ENCODE data around the gene ZAR1L. TPM values are rescaled to one million over a fixed set of nuclear protein-coding genes. Genes with fewer than 3 reads are reported as not detected.

ZAR1L gene
- total and polyA plus RNA-seq, 7 experiments from 2014 or later, result not detected

DNA sequence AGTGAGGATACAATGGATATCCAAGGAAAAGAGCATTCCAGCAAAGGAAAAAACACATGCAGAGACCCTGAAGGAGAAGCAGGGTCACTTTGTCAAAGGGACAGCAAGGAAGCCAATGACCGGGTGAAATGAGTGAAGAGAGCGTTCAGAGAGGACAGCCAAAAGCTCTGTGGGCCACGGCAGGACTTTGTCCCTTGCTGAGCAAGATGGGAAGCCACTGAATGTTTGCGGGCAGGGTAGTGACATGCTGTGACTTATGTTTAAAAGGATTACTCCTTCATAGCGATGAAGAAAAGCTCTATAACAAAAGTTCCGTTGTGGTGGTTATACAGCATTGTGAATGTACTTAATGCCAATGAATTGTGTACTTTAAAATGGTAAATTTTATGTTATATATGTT is 16.5 kb downstream of the ZAR1L start:
- POLR2A ChIA-PET, result no interaction called here
- H3K9me3 ChIP-seq (ENCODE audit: control insufficient read depth in 2 of 3, low read length in 3 of 3), result no peaks in the 10 kb centered on the region
- no peak overlapping the region for H3K27ac Mint-ChIP-seq
- DNase-seq, result no peak
- CTCF ChIA-PET, result no interaction called here
- H3K36me3 ChIP-seq (ENCODE audit: control insufficient read depth in 2 of 3, insufficient read depth in 3 of 3, low read length in 3 of 3), result no peaks in the 10 kb centered on the region
- peaks cover 9 to 28% (median 11%) of the 10 kb centered on the region in 5 donors for H3K27me3 Mint-ChIP-seq
- no peak overlapping the region for H3K4me3 Mint-ChIP-seq
- H3K36me3 Mint-ChIP-seq, result peaks cover 0 to 3% (median 0%) of the 10 kb centered on the region in 5 donors
- intact Hi-C loops (cut with micrococcal nuclease), result no loop called here
- H3K27ac ChIP-seq (ENCODE audit: low read depth, low read length), result no peak overlapping the region
- no peak for ATAC-seq
- no peaks in the 10 kb centered on the region for H3K27me3 ChIP-seq (ENCODE audit: control insufficient read depth in 2 of 2, insufficient read depth in 2 of 2, low read length in 2 of 2)
- no peaks in the 10 kb centered on the region for H3K4me1 ChIP-seq (ENCODE audit: control insufficient read depth in 2 of 2, insufficient read depth in 2 of 2, low read length in 2 of 2)
- no peaks in the 10 kb centered on the region for H3K9me3 Mint-ChIP-seq
- peaks cover 0 to 10% (median 0%) of the 10 kb centered on the region in 7 donors for H3K4me1 Mint-ChIP-seq
- H3K4me3 ChIP-seq (ENCODE audit: low read length), result no peak overlapping the region

DNA sequence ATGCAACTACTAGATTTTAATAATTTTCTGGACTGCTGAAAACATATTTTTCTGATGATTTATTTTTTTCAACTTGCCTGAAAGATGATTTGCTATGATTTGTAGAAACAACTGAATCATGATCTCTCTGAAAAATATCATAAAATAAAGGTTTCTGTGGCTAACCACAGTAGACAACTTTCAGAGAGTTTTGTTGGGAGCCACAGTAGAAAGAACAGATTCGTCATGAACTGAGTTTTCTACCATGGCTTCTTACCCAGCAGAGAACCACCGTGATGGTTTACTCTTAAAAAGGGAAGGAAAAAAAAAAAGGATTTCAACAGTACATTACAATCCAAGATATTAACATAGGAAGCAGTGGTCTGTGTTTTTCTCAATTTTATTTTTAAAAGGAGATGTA is 18.0 kb downstream of the ZAR1L start:
- POLR2A ChIA-PET, result interaction anchor here (0.6 kb wide), 1 partner anchor 276 kb away, joined by 3 read pairs; no protein-coding TSS in a partner anchor
- H3K36me3 ChIP-seq (ENCODE audit: control insufficient read depth in 2 of 3, insufficient read depth in 3 of 3, low read length in 3 of 3), result no peaks in the 10 kb centered on the region
- H3K9me3 Mint-ChIP-seq, result no peaks in the 10 kb centered on the region
- peaks cover 9 to 28% (median 11%) of the 10 kb centered on the region in 5 donors for H3K27me3 Mint-ChIP-seq
- no peak overlapping the region for H3K27ac Mint-ChIP-seq
- DNase-seq, result no peak
- H3K9me3 ChIP-seq (ENCODE audit: control insufficient read depth in 2 of 3, low read length in 3 of 3), result no peaks in the 10 kb centered on the region
- H3K4me1 ChIP-seq (ENCODE audit: control insufficient read depth in 2 of 2, insufficient read depth in 2 of 2, low read length in 2 of 2), result no peaks in the 10 kb centered on the region
- H3K27me3 ChIP-seq (ENCODE audit: control insufficient read depth in 2 of 2, insufficient read depth in 2 of 2, low read length in 2 of 2), result no peaks in the 10 kb centered on the region
- CTCF ChIA-PET, result no interaction called here
- peaks cover 0 to 3% (median 0%) of the 10 kb centered on the region in 5 donors for H3K36me3 Mint-ChIP-seq
- no peak overlapping the region for H3K4me3 Mint-ChIP-seq
- H3K27ac ChIP-seq (ENCODE audit: low read depth, low read length), result no peak overlapping the region
- H3K4me3 ChIP-seq (ENCODE audit: low read length), result no peak overlapping the region
- no peak for ATAC-seq
- H3K4me1 Mint-ChIP-seq, result peaks cover 0 to 10% (median 0%) of the 10 kb centered on the region in 7 donors
- intact Hi-C loops (cut with micrococcal nuclease), result no loop called here

DNA sequence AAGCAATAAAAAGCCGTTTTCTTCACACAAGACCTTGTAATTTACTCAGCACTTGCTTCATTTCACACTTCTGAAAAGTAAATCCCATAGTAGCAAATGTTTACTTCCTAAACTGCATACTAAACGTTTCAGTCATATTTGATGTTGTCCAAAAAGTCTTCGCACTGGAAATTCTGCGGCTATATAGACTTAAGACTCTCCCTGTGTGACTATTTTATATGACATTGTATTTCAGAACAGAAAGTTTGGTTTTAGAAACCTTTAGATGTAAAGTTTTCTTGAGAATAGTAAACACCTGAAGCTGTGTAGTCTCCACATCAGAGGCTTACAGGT is 29.6 kb downstream of the ZAR1L start:
- Histone ChIP-seq H3K27me3 (ENCODE audit: control insufficient read depth in 2 of 2, insufficient read depth in 2 of 2, low read length in 2 of 2) (no peaks in the 10 kb centered on the region), H3K9me3 (ENCODE audit: control insufficient read depth in 2 of 3, low read length in 3 of 3) (no peaks in the 10 kb centered on the region), H3K27ac (ENCODE audit: low read depth, low read length) (no peak overlapping the region), H3K36me3 (ENCODE audit: control insufficient read depth in 2 of 3, insufficient read depth in 3 of 3, low read length in 3 of 3) (no peaks in the 10 kb centered on the region), H3K4me3 (ENCODE audit: low read length) (no peak overlapping the region), H3K4me1 (ENCODE audit: control insufficient read depth in 2 of 2, insufficient read depth in 2 of 2, low read length in 2 of 2) (no peaks in the 10 kb centered on the region)
- Mint-ChIP-seq H3K4me1 (peaks cover 0 to 2% (median 0%) of the 10 kb centered on the region in 7 donors), H3K27ac (no peak overlapping the region), H3K27me3 (no peaks in the 10 kb centered on the region), H3K4me3 (no peak overlapping the region), H3K36me3 (peaks cover 0 to 20% (median 5%) of the 10 kb centered on the region in 5 donors), H3K9me3 (peaks cover 0 to 1% (median 0%) of the 10 kb centered on the region in 11 donors)
- intact Hi-C loops (cut with micrococcal nuclease), result no loop called here
- ChIA-PET POLR2A (no interaction called here), CTCF (no interaction called here)
- no peak for ATAC-seq
- no peak for DNase-seq

DNA sequence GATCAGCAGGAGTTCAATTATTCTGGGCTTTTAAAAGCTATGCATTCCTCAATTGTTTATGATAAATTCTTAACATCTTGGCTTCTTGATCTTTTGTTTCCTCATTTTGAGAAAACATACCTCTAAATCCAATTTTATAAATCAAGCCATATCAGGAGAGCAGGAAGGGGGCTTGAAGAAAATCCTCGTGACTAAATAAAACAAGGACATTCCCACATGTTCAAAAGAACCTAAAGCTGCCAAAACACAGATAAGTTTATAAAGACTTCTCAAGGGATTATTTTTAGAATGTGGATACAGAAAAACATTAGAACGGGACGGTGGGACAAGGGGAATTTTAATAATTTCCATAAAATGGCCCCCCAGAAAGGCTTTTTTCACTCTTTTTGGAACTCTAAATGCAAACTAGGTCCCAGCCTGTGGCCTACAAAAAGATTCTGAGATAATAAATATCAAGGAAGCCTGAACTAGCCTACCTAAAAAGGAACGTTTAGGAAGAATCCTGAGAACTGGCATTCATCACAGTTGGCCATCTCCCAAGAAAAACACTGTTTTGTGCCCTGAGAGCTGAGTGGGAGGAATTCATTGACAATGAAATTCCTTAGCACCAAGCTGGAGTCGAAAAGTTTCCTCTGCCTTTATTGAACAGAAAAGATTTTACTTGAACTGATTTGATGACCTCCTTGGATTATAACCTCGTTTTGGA is 30.1 kb downstream of the ZAR1L start:
- no peak overlapping the region for H3K4me3 Mint-ChIP-seq
- peaks cover 0 to 2% (median 0%) of the 10 kb centered on the region in 7 donors for H3K4me1 Mint-ChIP-seq
- Histone ChIP-seq H3K4me3 (ENCODE audit: low read length) (no peak overlapping the region), H3K4me1 (ENCODE audit: control insufficient read depth in 2 of 2, insufficient read depth in 2 of 2, low read length in 2 of 2) (no peaks in the 10 kb centered on the region), H3K9me3 (ENCODE audit: control insufficient read depth in 2 of 3, low read length in 3 of 3) (no peaks in the 10 kb centered on the region), H3K27me3 (ENCODE audit: control insufficient read depth in 2 of 2, insufficient read depth in 2 of 2, low read length in 2 of 2) (no peaks in the 10 kb centered on the region), H3K36me3 (ENCODE audit: control insufficient read depth in 2 of 3, insufficient read depth in 3 of 3, low read length in 3 of 3) (no peaks in the 10 kb centered on the region), H3K27ac (ENCODE audit: low read depth, low read length) (no peak overlapping the region)
- ATAC-seq (no peak), DNase-seq (no peak)
- no peaks in the 10 kb centered on the region for H3K27me3 Mint-ChIP-seq
- CTCF ChIA-PET, result interaction anchor here (0.6 kb wide), 1 partner anchor 41 kb away, joined by 4 read pairs; no protein-coding TSS in a partner anchor
- no peak overlapping the region for H3K27ac Mint-ChIP-seq
- POLR2A ChIA-PET, result no interaction called here
- peaks cover 0 to 1% (median 0%) of the 10 kb centered on the region in 11 donors for H3K9me3 Mint-ChIP-seq
- intact Hi-C loops (cut with micrococcal nuclease), result no loop called here
- H3K36me3 Mint-ChIP-seq, result peaks cover 0 to 18% (median 0%) of the 10 kb centered on the region in 5 donors

DNA sequence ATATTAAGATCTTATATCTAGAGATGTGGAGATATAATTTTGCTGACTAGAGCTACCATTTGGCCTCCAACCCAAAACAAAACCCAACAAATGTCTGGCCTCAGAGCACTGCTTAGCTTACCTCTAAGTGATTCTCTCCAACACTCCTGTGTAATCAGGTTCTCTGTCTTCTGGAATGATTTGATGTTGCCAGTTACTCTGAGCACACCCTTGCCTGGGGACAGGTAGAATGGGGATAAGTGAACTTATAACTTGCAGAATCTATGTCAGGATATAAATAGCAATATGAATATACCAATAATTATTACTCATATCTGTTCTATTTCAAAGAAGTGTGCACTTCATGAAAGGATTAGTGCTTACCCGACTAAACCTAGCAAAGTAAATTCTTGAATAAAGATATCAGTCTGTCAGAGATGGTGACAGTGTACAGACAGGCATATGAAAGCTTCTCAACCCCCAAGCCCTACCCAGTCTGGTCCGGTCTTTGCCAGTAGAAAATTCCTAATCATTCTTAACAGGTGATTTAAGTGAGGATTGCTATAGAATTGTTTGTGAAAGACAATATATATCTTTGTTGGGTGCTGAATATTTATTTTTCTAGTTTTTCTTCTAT is 33.0 kb downstream of the ZAR1L start:
- Mint-ChIP-seq H3K27me3 (no peaks in the 10 kb centered on the region), H3K27ac (no peak overlapping the region), H3K4me1 (peaks cover 0 to 2% (median 0%) of the 10 kb centered on the region in 7 donors), H3K36me3 (peaks cover 0 to 33% (median 0%) of the 10 kb centered on the region in 5 donors), H3K9me3 (peaks cover 0 to 1% (median 0%) of the 10 kb centered on the region in 11 donors), H3K4me3 (no peak overlapping the region)
- CTCF ChIA-PET, result no interaction called here
- no peak overlapping the region for H3K4me3 ChIP-seq (ENCODE audit: low read length)
- no peaks in the 10 kb centered on the region for H3K9me3 ChIP-seq (ENCODE audit: control insufficient read depth in 2 of 3, low read length in 3 of 3)
- no peaks in the 10 kb centered on the region for H3K27me3 ChIP-seq (ENCODE audit: control insufficient read depth in 2 of 2, insufficient read depth in 2 of 2, low read length in 2 of 2)
- peaks cover 0 to 9% (median 0%) of the 10 kb centered on the region in 3 experiments for H3K36me3 ChIP-seq (ENCODE audit: control insufficient read depth in 2 of 3, insufficient read depth in 3 of 3, low read length in 3 of 3)
- POLR2A ChIA-PET, result no interaction called here
- DNase-seq (no peak), ATAC-seq (no peak)
- no peak overlapping the region for H3K27ac ChIP-seq (ENCODE audit: low read depth, low read length)
- intact Hi-C loops (cut with micrococcal nuclease), result no loop called here
- H3K4me1 ChIP-seq (ENCODE audit: control insufficient read depth in 2 of 2, insufficient read depth in 2 of 2, low read length in 2 of 2), result no peaks in the 10 kb centered on the region

DNA sequence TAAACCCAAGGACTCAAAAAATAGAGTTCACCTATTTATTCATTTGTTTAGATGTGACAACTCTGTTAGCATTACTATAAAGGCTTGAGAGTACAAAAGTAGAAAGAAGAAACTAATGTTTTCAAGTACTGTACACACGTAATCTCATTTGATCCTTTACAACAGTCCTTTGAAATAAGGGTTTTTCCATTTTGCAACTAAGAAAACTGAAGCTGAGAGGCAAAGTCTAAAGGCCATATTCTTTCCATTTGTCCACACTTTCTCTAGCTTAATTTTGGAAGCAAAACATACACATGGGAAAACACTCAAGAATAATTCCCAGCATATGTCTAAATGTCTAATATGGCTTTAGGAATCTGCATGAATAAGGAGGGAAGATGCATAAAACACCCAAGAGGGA is 34.1 kb downstream of the ZAR1L start:
- intact Hi-C loops (cut with micrococcal nuclease), result no loop called here
- no peaks in the 10 kb centered on the region for H3K9me3 ChIP-seq (ENCODE audit: control insufficient read depth in 2 of 3, low read length in 3 of 3)
- Mint-ChIP-seq H3K9me3 (no peaks in the 10 kb centered on the region), H3K27me3 (no peaks in the 10 kb centered on the region), H3K36me3 (peaks cover 0 to 39% (median 0%) of the 10 kb centered on the region in 5 donors), H3K4me3 (no peak overlapping the region), H3K27ac (no peak overlapping the region), H3K4me1 (peaks cover 0 to 2% (median 0%) of the 10 kb centered on the region in 7 donors)
- no peak overlapping the region for H3K4me3 ChIP-seq (ENCODE audit: low read length)
- H3K36me3 ChIP-seq (ENCODE audit: control insufficient read depth in 2 of 3, insufficient read depth in 3 of 3, low read length in 3 of 3), result peaks cover 0 to 13% (median 0%) of the 10 kb centered on the region in 3 experiments
- CTCF ChIA-PET, result interaction anchor here (0.7 kb wide), 1 partner anchor 164 kb away, joined by 3 read pairs; no protein-coding TSS in a partner anchor
- no peak overlapping the region for H3K27ac ChIP-seq (ENCODE audit: low read depth, low read length)
- DNase-seq (no peak), ATAC-seq (no peak)
- no peaks in the 10 kb centered on the region for H3K27me3 ChIP-seq (ENCODE audit: control insufficient read depth in 2 of 2, insufficient read depth in 2 of 2, low read length in 2 of 2)
- H3K4me1 ChIP-seq (ENCODE audit: control insufficient read depth in 2 of 2, insufficient read depth in 2 of 2, low read length in 2 of 2), result no peaks in the 10 kb centered on the region
- POLR2A ChIA-PET, result no interaction called here

DNA sequence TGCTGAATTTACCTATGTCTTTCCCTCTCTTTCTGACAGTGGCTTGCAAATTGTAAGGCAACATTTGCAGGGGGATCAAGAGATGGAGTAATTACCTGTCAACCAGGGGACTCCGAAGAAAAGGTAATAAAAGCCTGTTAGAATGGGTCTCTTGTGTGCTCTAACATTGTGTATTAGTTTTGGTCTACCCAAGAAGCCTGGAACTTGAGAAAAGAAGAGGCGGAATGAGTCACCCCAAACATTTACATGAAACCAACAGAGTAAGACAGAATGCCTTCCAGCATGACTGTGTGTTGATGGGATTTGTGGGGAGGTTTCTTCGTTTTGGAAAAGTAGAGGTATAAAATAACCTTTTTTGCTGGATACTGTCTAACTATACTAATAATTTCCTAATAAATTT is 36.7 kb downstream of the ZAR1L start:
- Histone ChIP-seq H3K36me3 (ENCODE audit: control insufficient read depth in 2 of 3, insufficient read depth in 3 of 3, low read length in 3 of 3) (peaks cover 0 to 13% (median 0%) of the 10 kb centered on the region in 3 experiments), H3K4me1 (ENCODE audit: control insufficient read depth in 2 of 2, insufficient read depth in 2 of 2, low read length in 2 of 2) (no peaks in the 10 kb centered on the region), H3K27me3 (ENCODE audit: control insufficient read depth in 2 of 2, insufficient read depth in 2 of 2, low read length in 2 of 2) (no peaks in the 10 kb centered on the region), H3K9me3 (ENCODE audit: control insufficient read depth in 2 of 3, low read length in 3 of 3) (no peaks in the 10 kb centered on the region), H3K4me3 (ENCODE audit: low read length) (no peak overlapping the region), H3K27ac (ENCODE audit: low read depth, low read length) (no peak overlapping the region)
- Mint-ChIP-seq H3K27me3 (no peaks in the 10 kb centered on the region), H3K4me1 (peaks cover 0 to 2% (median 0%) of the 10 kb centered on the region in 7 donors), H3K36me3 (peaks cover 0 to 45% (median 3%) of the 10 kb centered on the region in 5 donors), H3K4me3 (no peak overlapping the region), H3K9me3 (no peaks in the 10 kb centered on the region), H3K27ac (no peak overlapping the region)
- CTCF ChIA-PET, result no interaction called here
- intact Hi-C loops (cut with micrococcal nuclease), result no loop called here
- no peak for ATAC-seq
- POLR2A ChIA-PET, result no interaction called here
- DNase-seq, result no peak
